ENCODE data around the gene RPN2.
A peak's percentile ranks its signal among the peaks of the same experiment; 100 is the strongest.

The RPN2 gene

GRCh38 chr20:37185686-37186085, 6.6 kb downstream of the RPN2 start:
- DNase-seq (ENCODE audit: low spot score), result no peak

GRCh38 chr20:37188787-37189186, 9.7 kb downstream of the RPN2 start:
- no peak for DNase-seq (ENCODE audit: low spot score)

GRCh38 chr20:37189416-37190016, 10.4 kb downstream of the RPN2 start:
- DNase-seq (ENCODE audit: low spot score), result no peak

- no peak for DNase-seq (ENCODE audit: low spot score)
Observed at GRCh38 chr20:37190354-37191112, 11.4 kb downstream of the RPN2 start.

- peak; percentile 87 for DNase-seq (ENCODE audit: low spot score)
Observed at GRCh38 chr20:37192137-37192854, 13.2 kb downstream of the RPN2 start.

GRCh38 chr20:37193226-37193625, 14.1 kb downstream of the RPN2 start:
- DNase-seq (ENCODE audit: low spot score), result no peak

- no peak for DNase-seq (ENCODE audit: low spot score)
Observed at GRCh38 chr20:37193821-37194220, 14.7 kb downstream of the RPN2 start.

- no peak for DNase-seq (ENCODE audit: low spot score)
Observed at GRCh38 chr20:37194621-37195417, 15.7 kb downstream of the RPN2 start.

GRCh38 chr20:37198932-37199660, 20.0 kb downstream of the RPN2 start:
- no peak for DNase-seq (ENCODE audit: low spot score)

- DNase-seq (ENCODE audit: low spot score), result no peak
Observed at GRCh38 chr20:37200376-37200775, 21.2 kb downstream of the RPN2 start.

GRCh38 chr20:37200926-37201826, 22.0 kb downstream of the RPN2 start:
- DNase-seq (ENCODE audit: low spot score), result no peak

- no peak for DNase-seq (ENCODE audit: low spot score)
Observed at GRCh38 chr20:37201827-37202162, 22.7 kb downstream of the RPN2 start.

- DNase-seq (ENCODE audit: low spot score), result peak; percentile 65
Observed at GRCh38 chr20:37202267-37202943, 23.3 kb downstream of the RPN2 start.

- no peak for DNase-seq (ENCODE audit: low spot score)
Observed at GRCh38 chr20:37204056-37204455, 24.9 kb downstream of the RPN2 start.

- no peak for DNase-seq (ENCODE audit: low spot score)
Observed at GRCh38 chr20:37205130-37205529, 26.0 kb downstream of the RPN2 start.

GRCh38 chr20:37205794-37206193, 26.7 kb downstream of the RPN2 start:
- no peak for DNase-seq (ENCODE audit: low spot score)

- no peak for DNase-seq (ENCODE audit: low spot score)
Observed at GRCh38 chr20:37207171-37207570, 28.0 kb downstream of the RPN2 start.

- no peak for DNase-seq (ENCODE audit: low spot score)
Observed at GRCh38 chr20:37209193-37209592, 30.1 kb downstream of the RPN2 start.

GRCh38 chr20:37209661-37210314, 30.7 kb downstream of the RPN2 start:
- no peak for DNase-seq (ENCODE audit: low spot score)

- no peak for DNase-seq (ENCODE audit: low spot score)
Observed at GRCh38 chr20:37218441-37218840, 39.3 kb downstream of the RPN2 start.

Data from iPS-NIHi11 (cell line).